Suprapubic skin (tissue), 4 donors: ENCODE data around the gene ZNF282. TPM values are rescaled to one million over a fixed set of nuclear protein-coding genes. Genes with fewer than 3 reads are reported as not detected.

Source experiments
- DNase-seq, 2 donors: peaks; one replicate each; pipeline ENCODE4 v3.0.0-alpha.2; 2019; ENCODE audit warnings: low spot score in 2 of 2
- H3K27ac ChIP-seq: fragments of 200-600 bp; sonication (generic); one replicate; pipeline ENCODE4 v1.5.1; 2019
- H3K27me3 ChIP-seq: fragments of 200-600 bp; sonication (generic); one replicate; pipeline ENCODE4 v1.5.1; 2019
- H3K36me3 ChIP-seq: fragments of 200-600 bp; sonication (generic); one replicate; pipeline ENCODE4 v1.5.1; 2019
- H3K4me1 ChIP-seq: fragments of 200-600 bp; sonication (generic); one replicate; pipeline ENCODE4 v1.5.1; 2019
- H3K4me3 ChIP-seq: fragments of 200-600 bp; sonication (generic); one replicate; pipeline ENCODE4 v1.5.1; 2019; ENCODE audit warnings: mild to moderate bottlenecking
- H3K9me3 ChIP-seq: fragments of 200-600 bp; sonication (generic); one replicate; pipeline ENCODE4 v1.5.1; 2019
- CTCF ChIP-seq, 2 donors: fragments of 200-600 bp in 1 of 2; fragments of 450-650 bp in 1 of 2; sonication (generic) in 1 of 2; IDR thresholded peaks; one replicate each; pipeline ENCODE4 v1.5.1; 2016 to 2019; ENCODE audit warnings: antibody characterized with exemption in 2 of 2, mild to moderate bottlenecking in 1 of 2, moderate library complexity in 1 of 2
- EP300 ChIP-seq: sonication (generic); formaldehyde crosslinking; IDR thresholded peaks from one replicate; pipeline ENCODE4 v1.6.1; 2017; ENCODE audit warnings: antibody characterized with exemption
- POLR2A ChIP-seq, 2 donors: fragments of 450-650 bp; IDR thresholded peaks; one replicate each; pipeline ENCODE4 v1.6.1; 2017; ENCODE audit warnings: antibody characterized with exemption in 2 of 2, mild to moderate bottlenecking in 2 of 2, moderate library complexity in 2 of 2
- POLR2AphosphoS5 ChIP-seq, 3 donors: sonication (generic); formaldehyde crosslinking; IDR thresholded peaks; one replicate each; pipeline ENCODE4 v1.6.1; 2017; ENCODE audit warnings: antibody characterized with exemption in 3 of 3
- WGBS: methylation state at CpG from one replicate; pipeline ENCODE4 v1.1.5; 2018; 5-methylcytosine and 5-hydroxymethylcytosine counted together
- total RNA-seq, 4 donors: library from RNA; depleted of rRNA; stranded (reverse); fragments of >200 nt; gene quantifications; one replicate each; pipeline ENCODE4 v1.1.0, GENCODE V29; 2016

The ZNF282 gene
- total RNA-seq, 4 donors from 2014 or later, result 20.6 to 47.5 (median 29.8) TPM

- Histone ChIP-seq H3K27ac (no peak overlapping the region), H3K4me1 (peaks cover 31% of the 10 kb centered on the region), H3K36me3 (peaks cover 26% of the 10 kb centered on the region), H3K9me3 (no peaks in the 10 kb centered on the region), H3K27me3 (no peaks in the 10 kb centered on the region), H3K4me3 (no peak overlapping the region)
- DNase-seq, result no peak
- TF ChIP-seq POLR2AphosphoS5 (IDR thresholded peaks at IDR 0.05), result no peak
- no peak for TF ChIP-seq POLR2A (IDR thresholded peaks at IDR 0.05)
- no peak for TF ChIP-seq EP300
- WGBS, result 68% methylated on average over 11 of the region's 11 CpGs
Measured at GRCh38 chr7:149154056-149154455, 41.3 kb upstream of the ZNF282 start.

GRCh38 chr7:149156898-149157297 is 38.4 kb upstream of the ZNF282 start:
- DNase-seq, result no peak
- peaks cover 14% of the 10 kb centered on the region for H3K4me1 ChIP-seq
- WGBS, result 81% methylated on average over 6 of the region's 6 CpGs
- H3K36me3 ChIP-seq, result peaks cover 34% of the 10 kb centered on the region
- H3K27ac ChIP-seq, result no peak overlapping the region
- no peaks in the 10 kb centered on the region for H3K27me3 ChIP-seq
- TF ChIP-seq CTCF (IDR thresholded peaks at IDR 0.05) (no peak), POLR2AphosphoS5 (IDR thresholded peaks at IDR 0.05) (no peak), EP300 (no peak), POLR2A (IDR thresholded peaks at IDR 0.05) (no peak)
- no peaks in the 10 kb centered on the region for H3K9me3 ChIP-seq
- no peak overlapping the region for H3K4me3 ChIP-seq

GRCh38 chr7:149161241-149161848 is 34.0 kb upstream of the ZNF282 start:
- 84% methylated on average over 5 of the region's 5 CpGs for WGBS
- Histone ChIP-seq H3K36me3 (peaks cover 52% of the 10 kb centered on the region), H3K27me3 (no peaks in the 10 kb centered on the region), H3K4me1 (no peaks in the 10 kb centered on the region), H3K4me3 (no peak overlapping the region), H3K27ac (no peak overlapping the region), H3K9me3 (no peaks in the 10 kb centered on the region)
- TF ChIP-seq POLR2A (IDR thresholded peaks at IDR 0.05) (no peak), EP300 (no peak), POLR2AphosphoS5 (IDR thresholded peaks at IDR 0.05) (no peak), CTCF (IDR thresholded peaks at IDR 0.05) (no peak)
- no peak for DNase-seq

GRCh38 chr7:149166142-149166541 is 29.2 kb upstream of the ZNF282 start:
- Histone ChIP-seq H3K36me3 (peaks cover 71% of the 10 kb centered on the region), H3K27ac (no peak overlapping the region), H3K27me3 (no peaks in the 10 kb centered on the region), H3K4me3 (no peak overlapping the region), H3K4me1 (no peaks in the 10 kb centered on the region), H3K9me3 (no peaks in the 10 kb centered on the region)
- 81% methylated on average over 1 of the region's 1 CpG for WGBS
- TF ChIP-seq CTCF (IDR thresholded peaks at IDR 0.05), result no peak
- TF ChIP-seq POLR2AphosphoS5 (IDR thresholded peaks at IDR 0.05), result no peak
- no peak for TF ChIP-seq POLR2A (IDR thresholded peaks at IDR 0.05)
- TF ChIP-seq EP300, result no peak
- DNase-seq, result no peak

GRCh38 chr7:149166630-149167352 is 28.6 kb upstream of the ZNF282 start:
- H3K27me3 ChIP-seq, result no peaks in the 10 kb centered on the region
- H3K4me1 ChIP-seq, result no peaks in the 10 kb centered on the region
- peaks cover 75% of the 10 kb centered on the region for H3K36me3 ChIP-seq
- DNase-seq, result no peak
- no peaks in the 10 kb centered on the region for H3K9me3 ChIP-seq
- no peak for TF ChIP-seq EP300
- TF ChIP-seq POLR2A (IDR thresholded peaks at IDR 0.05), result no peak
- no peak for TF ChIP-seq POLR2AphosphoS5 (IDR thresholded peaks at IDR 0.05)
- no peak overlapping the region for H3K27ac ChIP-seq
- no peak overlapping the region for H3K4me3 ChIP-seq

GRCh38 chr7:149171892-149172533 is 23.3 kb upstream of the ZNF282 start:
- no peaks in the 10 kb centered on the region for H3K4me1 ChIP-seq
- no peaks in the 10 kb centered on the region for H3K27me3 ChIP-seq
- H3K9me3 ChIP-seq, result no peaks in the 10 kb centered on the region
- H3K27ac ChIP-seq, result no peak overlapping the region
- no peak for DNase-seq
- peaks cover 65% of the 10 kb centered on the region for H3K36me3 ChIP-seq
- TF ChIP-seq POLR2AphosphoS5 (IDR thresholded peaks at IDR 0.05) (no peak), CTCF (IDR thresholded peaks at IDR 0.05) (no peak), EP300 (no peak), POLR2A (IDR thresholded peaks at IDR 0.05) (no peak)
- no peak overlapping the region for H3K4me3 ChIP-seq
- WGBS, result 83% methylated on average over 9 of the region's 9 CpGs
